ENCODE results near the gene ECHDC1. TPM values are rescaled to one million over a fixed set of nuclear protein-coding genes. Genes with fewer than 3 reads are reported as not detected.

ECHDC1 gene
- total and polyA plus RNA-seq, 2 of the 8 experiments (the other 6 are each of a cell fraction or from before 2014, with no cell fraction given) = 11.3 to 60.5 TPM

DNA sequence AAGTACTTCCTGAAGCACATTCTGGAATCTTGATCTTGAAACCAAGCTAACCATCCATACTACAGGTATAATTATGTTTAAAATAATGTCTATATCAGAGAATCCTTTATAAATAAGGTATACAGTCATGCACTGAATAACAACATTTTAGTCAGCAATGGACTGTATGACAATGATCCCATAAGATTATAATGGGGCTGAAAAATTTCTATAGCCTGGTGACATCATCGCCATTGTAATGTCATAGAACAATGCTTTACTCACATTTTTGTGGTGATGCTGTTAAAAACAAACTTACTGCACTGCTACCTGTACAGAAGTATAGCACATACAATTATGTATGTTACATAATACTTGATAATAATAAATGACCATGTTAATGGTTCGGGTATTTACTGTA, 44.9 kb downstream of the ECHDC1 start:
- H2BK120ac ChIP-seq (replicated peaks; ENCODE audit: low read depth, low read length) = no peak overlapping the region
- no peak overlapping the region for H2BK15ac ChIP-seq (ENCODE audit: low read length)
- no peak overlapping the region for H4K91ac ChIP-seq (replicated peaks; ENCODE audit: insufficient read length, low read length)
- ChIA-PET POLR2A (ENCODE audit: partially characterized antibody) (interaction anchor here (0.9 to 1.6 kb wide), 2 partner anchors 23 to 216 kb away, joined by 3 to 5 read pairs; no protein-coding TSS in a partner anchor), CTCF (ENCODE audit: partially characterized antibody) (interaction anchor here (1.3 to 2.2 kb wide), 2 partner anchors 43 to 218 kb away, joined by 4 to 6 read pairs; no protein-coding TSS in a partner anchor)
- H3K27ac ChIP-seq (ENCODE audit: low read depth, low read length) = no peak overlapping the region
- no peak overlapping the region for H3K56ac ChIP-seq (replicated peaks; ENCODE audit: insufficient read length, low read depth, low read length)
- no peak overlapping the region for H2BK20ac ChIP-seq (ENCODE audit: low read length)
- no peak overlapping the region for H3K4me3 ChIP-seq (ENCODE audit: extremely low read depth in 1 of 4, insufficient read depth in 2 of 4, low read depth in 3 of 4, low read length in 4 of 4)
- no peak overlapping the region for H4K8ac ChIP-seq (ENCODE audit: extremely low read depth, insufficient read depth, low read length)
- DNase-seq (ENCODE audit: low read depth in 1 of 2, low spot score in 2 of 2) = no peak
- peaks cover 0 to 4% of the 10 kb centered on the region in 2 experiments; a peak in 1 of 4 replicates for H3K79me2 ChIP-seq (ENCODE audit: control insufficient read depth in 1 of 2, insufficient read depth in 2 of 2, low read length in 2 of 2)
- H3K18ac ChIP-seq (ENCODE audit: extremely low read depth, low read length) = no peak overlapping the region
- no peaks in the 10 kb centered on the region for H3K9me3 ChIP-seq (ENCODE audit: insufficient read depth in 2 of 2, low read depth in 1 of 2, low read length in 1 of 2)
- H3K4me1 ChIP-seq (replicated peaks in 1 of 4; ENCODE audit: control insufficient read depth in 3 of 4, insufficient read depth in 4 of 4, low read length in 3 of 4) = peaks cover 0 to 4% (median 1%) of the 10 kb centered on the region in 4 experiments; a peak in 3 of 7 replicates
- H4K20me1 ChIP-seq (replicated peaks in 1 of 2; ENCODE audit: control insufficient read depth in 1 of 2, insufficient read depth in 2 of 2, low read length in 2 of 2) = no peaks in the 10 kb centered on the region
- no peak for FAIRE-seq
- H2AK5ac ChIP-seq (ENCODE audit: low read depth, low read length) = no peak overlapping the region
- WGBS, 2 experiments (ENCODE audit: extremely low coverage in 1 of 2, insufficient coverage in 1 of 2, insufficient read length in 1 of 2, insufficient replicate concordance in 2 of 2, low coverage in 1 of 2, low lambda C conversion rate in 2 of 2, missing lambda C conversion rate in 1 of 2) = 55% methylated on average over 2 of the region's 2 CpGs; no CpG with 5 or more reads in 1 of the 2 experiments
- no peaks in the 10 kb centered on the region for H3K27me3 ChIP-seq (replicated peaks in 1 of 4; ENCODE audit: control insufficient read depth in 3 of 4, extremely low read depth in 1 of 4, insufficient read depth in 3 of 4, low read length in 3 of 4)
- no peaks in the 10 kb centered on the region for H3K23me2 ChIP-seq (ENCODE audit: low read depth, low read length)
- no peak overlapping the region for H3K23ac ChIP-seq (ENCODE audit: insufficient read length)
- no peak overlapping the region for H2AFZ ChIP-seq (ENCODE audit: low read length)
- no peak overlapping the region for H2BK5ac ChIP-seq (ENCODE audit: low read depth, low read length)
- no peak overlapping the region for H2BK12ac ChIP-seq (ENCODE audit: low read depth, low read length)
- no peaks in the 10 kb centered on the region for H3K79me1 ChIP-seq (ENCODE audit: low read depth, low read length)
- no peak overlapping the region for H3K14ac ChIP-seq (ENCODE audit: insufficient read length)
- H3K36me3 ChIP-seq (ENCODE audit: control insufficient read depth in 2 of 4, insufficient read depth in 4 of 4, low read length in 3 of 4) = peaks cover 0 to 4% (median 0%) of the 10 kb centered on the region in 4 experiments; a peak in 1 of 8 replicates
- H3K4me2 ChIP-seq (ENCODE audit: insufficient read depth in 1 of 2, low read depth in 2 of 2, low read length in 2 of 2) = no peak overlapping the region
- no peak overlapping the region for H3K9ac ChIP-seq (replicated peaks in 1 of 4; ENCODE audit: extremely low read depth in 1 of 4, low read depth in 3 of 4, low read length in 3 of 4)
- H4K5ac ChIP-seq (ENCODE audit: insufficient read length, low read depth, low read length) = no peak overlapping the region
- H3K4ac ChIP-seq (replicated peaks; ENCODE audit: insufficient read length, low read depth, low read length) = no peak overlapping the region
- TF ChIP-seq RNF2 (IDR thresholded peaks at IDR 0.05; ENCODE audit: borderline replicate concordance, low read depth, low read length, missing control alignments, poor library complexity, severe bottlenecking) = no peak
- no peak for TF ChIP-seq RXRA (IDR thresholded peaks at IDR 0.05; ENCODE audit: insufficient read depth, low read depth, low read length)
- no peak for TF ChIP-seq EGR1 (IDR thresholded peaks at IDR 0.05; ENCODE audit: borderline replicate concordance, low read depth, low read length)
- TF ChIP-seq CEBPB (IDR thresholded peaks at IDR 0.05; ENCODE audit: low read depth, low read length) = no peak
- TF ChIP-seq NRF1 (IDR thresholded peaks at IDR 0.05; ENCODE audit: low read depth, low read length) = no peak
- TF ChIP-seq KDM1A (IDR thresholded peaks at IDR 0.05; ENCODE audit: borderline replicate concordance, low read length) = no peak
- no peak for TF ChIP-seq EZH2 (IDR thresholded peaks at IDR 0.05; ENCODE audit: low read depth, low read length, severe bottlenecking)
- no peak for TF ChIP-seq SUZ12 (IDR thresholded peaks at IDR 0.05; ENCODE audit: low read length)
- TF ChIP-seq, protein P1, sequence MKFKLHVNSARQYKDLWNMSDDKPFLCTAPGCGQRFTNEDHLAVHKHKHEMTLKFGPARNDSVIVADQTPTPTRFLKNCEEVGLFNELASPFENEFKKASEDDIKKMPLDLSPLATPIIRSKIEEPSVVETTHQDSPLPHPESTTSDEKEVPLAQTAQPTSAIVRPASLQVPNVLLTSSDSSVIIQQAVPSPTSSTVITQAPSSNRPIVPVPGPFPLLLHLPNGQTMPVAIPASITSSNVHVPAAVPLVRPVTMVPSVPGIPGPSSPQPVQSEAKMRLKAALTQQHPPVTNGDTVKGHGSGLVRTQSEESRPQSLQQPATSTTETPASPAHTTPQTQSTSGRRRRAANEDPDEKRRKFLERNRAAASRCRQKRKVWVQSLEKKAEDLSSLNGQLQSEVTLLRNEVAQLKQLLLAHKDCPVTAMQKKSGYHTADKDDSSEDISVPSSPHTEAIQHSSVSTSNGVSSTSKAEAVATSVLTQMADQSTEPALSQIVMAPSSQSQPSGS (IDR thresholded peaks at IDR 0.05; ENCODE audit: low read length) = no peak
- TF ChIP-seq JUN (IDR thresholded peaks at IDR 0.05; ENCODE audit: low read depth, low read length) = no peak
- no peak for TF ChIP-seq CBX8 (IDR thresholded peaks at IDR 0.05; ENCODE audit: borderline replicate concordance, low read depth, low read length)
- no peak for TF ChIP-seq FOSL1 (IDR thresholded peaks at IDR 0.05; ENCODE audit: insufficient read depth, low read depth, low read length)
